CD4-positive, alpha-beta T cell treated with Interleukin-2 at 100 ng/mL for 4 hours (primary cell): ENCODE results near the gene MRPL18.
"Not testable (repeated sequence)": the region's sequence is repeated elsewhere in the genome, so short reads cannot be mapped to it uniquely, and the experiment has no call there.

ENCODE experiments used
- DNase-seq: peaks from one replicate; pipeline ENCODE4 v3.0.0-alpha.2; 2020; ENCODE audit warnings: low spot score

Gene MRPL18

GRCh38 chr6:159777240-159777904 is 12.9 kb upstream of the MRPL18 start:
- no peak for DNase-seq

- DNase-seq = no peak
Observed at GRCh38 chr6:159778131-159778530, 12.1 kb upstream of the MRPL18 start.

- no peak for DNase-seq
Observed at GRCh38 chr6:159778542-159779103, 11.6 kb upstream of the MRPL18 start.

DNA sequence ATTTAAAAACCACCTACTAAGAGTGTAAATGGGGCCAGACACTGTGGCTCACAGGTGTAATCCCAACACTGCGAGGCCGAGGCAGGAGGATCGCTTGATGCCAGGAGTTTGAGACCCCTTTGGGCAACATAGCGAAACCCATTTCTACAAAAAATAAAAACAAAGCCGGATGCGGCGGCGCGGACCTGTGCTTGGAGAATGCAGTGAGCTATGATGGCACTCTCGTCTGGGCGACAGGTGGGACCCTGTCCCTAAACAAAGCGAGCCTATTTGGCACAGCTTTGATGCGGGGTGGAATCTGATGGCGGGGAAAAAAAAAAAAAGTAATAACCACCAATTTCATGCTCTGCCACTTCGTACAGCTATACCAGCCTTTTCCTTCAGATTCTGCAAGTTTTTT is 2.0 kb upstream of the MRPL18 start:
- peak; percentile 10 for DNase-seq

GRCh38 chr6:159788753-159789376 is 1.4 kb upstream of the MRPL18 start:
- peak; percentile 13 for DNase-seq

GRCh38 chr6:159789377-159790148 is 704 bp upstream of the MRPL18 start, which contains the start of gene TCP1:
TSS of gene TCP1 (minus strand) at chr6:159789602. CDS start at chr6:159789468, 134 bp downstream.
- peak; percentile 99 for DNase-seq

GRCh38 chr6:159790956-159791598 is 810 bp downstream of the MRPL18 start:
- peak; percentile 10 for DNase-seq

DNA sequence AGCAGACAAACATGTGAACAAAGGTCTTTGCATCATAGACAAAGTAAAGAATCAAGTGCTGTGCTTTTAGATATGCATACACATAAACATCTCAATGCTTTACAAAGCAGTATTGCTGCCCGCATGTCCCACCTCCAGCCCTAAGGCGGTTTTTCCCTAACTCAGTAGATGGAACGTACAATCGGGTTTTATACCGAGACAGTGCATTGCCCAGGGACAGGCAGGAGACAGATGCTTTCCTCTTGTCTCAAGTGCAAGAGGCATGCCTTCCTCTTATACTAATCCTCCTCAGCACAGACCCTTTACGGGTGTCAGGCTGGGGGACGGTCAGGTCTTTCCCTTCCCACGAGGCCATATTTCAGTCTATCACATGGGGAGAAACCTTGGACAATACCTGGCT is 4.7 kb downstream of the MRPL18 start:
- not testable (repeated sequence) for DNase-seq

- no peak for DNase-seq
Observed at GRCh38 chr6:159797554-159797953, 7.3 kb downstream of the MRPL18 start.

DNA sequence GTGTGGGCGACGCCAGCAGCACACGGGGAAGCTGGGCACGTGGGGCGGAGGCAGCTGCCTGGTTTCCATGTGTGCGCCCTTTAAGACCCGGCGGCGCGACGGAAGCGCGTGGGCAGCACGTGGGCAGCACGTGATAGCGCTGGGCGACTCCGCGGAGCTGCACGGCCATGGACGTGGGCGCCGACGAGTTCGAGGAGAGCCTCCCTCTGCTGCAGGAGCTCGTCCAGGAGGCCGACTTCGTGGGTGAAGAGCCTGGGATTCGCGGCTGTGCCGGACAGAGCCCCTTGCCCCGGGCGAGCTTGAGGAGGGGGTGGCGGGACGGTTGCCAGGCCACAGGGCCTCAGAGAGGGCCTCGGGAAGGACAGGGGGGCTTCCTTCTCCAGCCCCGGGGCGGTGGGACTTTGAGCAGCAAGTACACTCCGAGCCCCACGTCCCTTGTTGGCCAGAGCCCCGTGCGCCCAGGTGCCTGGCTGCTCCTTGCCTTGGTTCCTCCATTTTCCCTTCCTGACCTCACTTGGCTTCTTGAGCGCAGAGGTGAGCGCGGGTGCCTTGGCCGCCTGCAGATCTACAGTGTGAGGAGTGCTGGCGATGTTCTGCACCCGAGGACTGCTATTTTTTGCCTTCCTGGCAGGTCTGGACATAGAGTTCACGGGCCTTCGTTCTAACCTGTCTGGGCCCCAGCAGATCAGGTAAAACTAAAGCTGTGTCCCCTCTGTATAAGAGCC is 10.0 kb downstream of the MRPL18 start, which contains the start of gene PNLDC1:
PNLDC1 (plus strand) TSS at position 136 of the 725 bp plus-strand sequence; CDS start at position 168, 32 bp downstream.
- DNase-seq = no peak

DNA sequence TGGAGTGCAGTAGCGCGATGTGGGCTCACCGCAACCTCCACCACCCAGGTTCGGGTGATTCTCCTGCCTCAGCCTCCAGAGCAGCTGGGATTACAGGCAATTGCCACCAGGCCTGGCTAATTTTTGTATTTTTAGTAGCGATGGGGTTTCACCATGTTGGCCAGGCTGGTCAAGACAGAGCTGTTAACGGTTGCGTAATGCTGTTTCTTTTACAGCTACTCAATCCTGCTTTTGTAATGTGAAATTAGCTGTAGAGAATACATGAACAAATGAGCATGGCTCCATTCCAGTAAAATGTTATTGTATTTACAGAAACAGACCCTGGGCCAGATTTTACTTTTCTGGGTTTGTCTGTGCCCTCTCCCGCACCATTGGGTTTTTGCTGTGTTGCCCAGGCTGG is 11.7 kb downstream of the MRPL18 start:
- DNase-seq = no peak

GRCh38 chr6:159804504-159804903 is 14.2 kb downstream of the MRPL18 start:
- DNase-seq = no peak

GRCh38 chr6:159805440-159806020 is 15.3 kb downstream of the MRPL18 start:
- no peak for DNase-seq

- DNase-seq = no peak
Observed at GRCh38 chr6:159806021-159806458, 15.8 kb downstream of the MRPL18 start.

DNA sequence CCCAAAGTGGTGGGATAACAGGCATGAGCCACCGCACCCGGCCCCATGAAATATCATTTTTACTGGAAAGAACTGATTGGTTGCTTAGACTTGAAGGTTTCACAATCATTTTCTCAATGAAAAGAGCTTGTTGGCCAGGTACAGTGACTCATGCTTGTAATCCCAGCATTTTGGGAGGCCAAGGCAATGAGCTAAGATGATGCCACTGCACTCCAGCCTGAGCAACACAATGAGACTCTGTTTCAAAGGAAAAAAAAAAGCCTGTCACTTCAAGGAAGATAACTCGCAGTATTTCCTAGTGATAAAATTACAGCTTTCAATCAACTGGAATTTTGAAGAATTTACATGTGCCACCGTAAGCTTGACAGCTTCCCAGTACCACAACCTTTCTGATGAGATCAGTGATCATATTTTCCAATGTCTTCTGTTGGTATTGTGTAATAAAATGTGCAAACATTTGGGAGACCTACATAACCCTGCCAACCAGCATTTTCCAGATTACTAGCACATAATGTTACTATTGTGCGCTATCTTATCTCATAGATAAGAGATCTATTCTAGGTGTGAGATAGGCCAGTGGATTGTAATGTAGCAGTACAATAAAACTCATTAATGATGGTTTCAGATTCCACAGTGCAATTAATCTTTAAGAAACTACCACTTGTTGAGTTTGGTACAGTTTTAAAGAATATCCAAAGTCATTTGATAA is 17.0 kb downstream of the MRPL18 start:
- no peak for DNase-seq

GRCh38 chr6:159808647-159809046 is 18.4 kb downstream of the MRPL18 start:
- no peak for DNase-seq

DNA sequence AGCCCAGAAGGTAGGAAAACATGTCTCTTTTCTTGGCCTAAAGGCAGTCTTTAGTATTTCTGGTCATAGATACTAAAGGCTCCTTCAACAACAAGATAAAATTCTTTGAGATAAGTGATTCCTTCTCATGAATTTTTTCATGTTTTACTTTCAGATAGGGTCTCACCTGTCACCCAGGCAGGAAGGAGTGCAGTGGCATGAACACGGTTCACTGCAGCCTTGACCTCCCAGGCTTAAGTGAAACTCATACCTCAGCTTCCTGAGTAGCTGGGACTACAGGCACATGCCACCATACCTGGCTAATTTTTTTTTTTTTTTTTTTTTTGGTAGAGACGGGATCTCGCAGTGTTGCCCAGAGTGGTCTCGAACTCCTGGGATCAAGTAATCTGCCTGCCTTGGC is 18.9 kb downstream of the MRPL18 start:
- DNase-seq = no peak

DNA sequence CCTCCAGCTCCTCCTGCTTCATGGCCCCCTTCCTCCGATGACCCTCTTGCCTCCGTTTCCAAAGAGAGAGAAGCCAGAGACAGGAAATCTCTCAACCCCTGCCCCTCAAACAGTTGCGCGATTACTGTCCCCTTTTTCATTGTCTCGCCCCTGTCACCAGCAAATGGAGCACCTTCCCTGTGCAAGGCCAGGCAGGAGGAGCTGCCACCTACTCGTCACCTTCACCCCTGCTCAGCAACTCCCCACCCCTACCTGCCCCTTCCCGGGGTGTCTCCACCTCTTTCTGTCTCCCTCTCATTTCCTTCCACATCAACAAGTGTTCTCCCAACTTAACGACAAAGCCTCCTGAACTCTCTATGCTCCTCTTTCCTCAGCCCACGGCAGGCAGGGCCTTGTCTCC is 23.5 kb downstream of the MRPL18 start:
- no peak for DNase-seq

DNA sequence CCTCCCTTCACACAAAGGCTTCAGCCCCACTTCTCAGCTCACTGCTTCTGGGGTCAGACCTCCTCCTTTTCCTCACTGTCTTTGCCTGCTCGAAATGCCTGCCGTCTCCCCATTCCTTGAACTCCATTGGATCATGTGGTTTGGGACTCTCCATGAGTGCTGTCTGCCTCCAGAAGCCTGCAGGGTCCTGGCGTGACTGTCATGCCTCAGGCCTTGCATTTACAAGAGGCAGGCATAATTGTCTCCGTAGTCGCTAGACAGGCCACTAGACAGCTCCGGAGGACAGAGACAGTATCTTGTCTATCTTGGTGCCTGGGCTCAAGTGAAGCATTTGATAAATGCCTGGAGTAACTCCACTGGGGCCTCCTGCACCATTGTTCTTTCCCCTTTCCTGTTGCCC is 25.1 kb downstream of the MRPL18 start:
- no peak for DNase-seq

- DNase-seq = not testable (repeated sequence)
Observed at GRCh38 chr6:159816775-159817174, 26.5 kb downstream of the MRPL18 start.
